Mammary epithelial cell (primary cell): ENCODE data around the gene RACK1.

ENCODE experiments used
- EZH2 ChIP-seq: IDR thresholded peaks from 2 replicates; pipeline ENCODE4 v1.6.1; 2012; ENCODE audit warnings: low read length, inconsistent platforms, borderline replicate concordance
- TF ChIP-seq, protein P1 (sequence below), 2 donors: IDR thresholded peaks in 1 of 2; conservative IDR thresholded peaks in 1 of 2; 2 replicates each; pipeline ENCODE4 v1.5.1; 2011 to 2012; ENCODE audit warnings: inconsistent platforms in 2 of 2, low read length in 2 of 2, mild to moderate bottlenecking in 2 of 2, control low read depth in 1 of 2, low read depth in 1 of 2; ENCODE audit not compliant: insufficient read depth in 1 of 2; ENCODE audit errors: extremely low read depth in 1 of 2

GRCh38 chr5:181243018-181243563, 615 bp downstream of the RACK1 start:
- TF ChIP-seq EZH2, result no peak
- TF ChIP-seq, protein P1, sequence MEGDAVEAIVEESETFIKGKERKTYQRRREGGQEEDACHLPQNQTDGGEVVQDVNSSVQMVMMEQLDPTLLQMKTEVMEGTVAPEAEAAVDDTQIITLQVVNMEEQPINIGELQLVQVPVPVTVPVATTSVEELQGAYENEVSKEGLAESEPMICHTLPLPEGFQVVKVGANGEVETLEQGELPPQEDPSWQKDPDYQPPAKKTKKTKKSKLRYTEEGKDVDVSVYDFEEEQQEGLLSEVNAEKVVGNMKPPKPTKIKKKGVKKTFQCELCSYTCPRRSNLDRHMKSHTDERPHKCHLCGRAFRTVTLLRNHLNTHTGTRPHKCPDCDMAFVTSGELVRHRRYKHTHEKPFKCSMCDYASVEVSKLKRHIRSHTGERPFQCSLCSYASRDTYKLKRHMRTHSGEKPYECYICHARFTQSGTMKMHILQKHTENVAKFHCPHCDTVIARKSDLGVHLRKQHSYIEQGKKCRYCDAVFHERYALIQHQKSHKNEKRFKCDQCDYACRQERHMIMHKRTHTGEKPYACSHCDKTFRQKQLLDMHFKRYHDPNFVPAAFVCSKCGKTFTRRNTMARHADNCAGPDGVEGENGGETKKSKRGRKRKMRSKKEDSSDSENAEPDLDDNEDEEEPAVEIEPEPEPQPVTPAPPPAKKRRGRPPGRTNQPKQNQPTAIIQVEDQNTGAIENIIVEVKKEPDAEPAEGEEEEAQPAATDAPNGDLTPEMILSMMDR (conservative IDR thresholded peaks at IDR 0.05 in 1 of 2, IDR thresholded peaks at IDR 0.05 in 1 of 2; ENCODE audit: extremely low read depth in 1 of 2, insufficient read depth in 1 of 2, low read depth in 1 of 2, low read length in 2 of 2), result no peak
